Caco-2 (cell line): Measurements from ENCODE around the gene NPAS3. TPM values are rescaled to one million over a fixed set of nuclear protein-coding genes. Genes with fewer than 3 reads are reported as not detected.

Experiments used
- BruUV-seq: library from RNA; stranded (reverse); fragments of 400-500 nt; replicated peaks from 2 replicates; lab custom pipeline; 2021; lab: Mats Ljungman, UMichigan
- CTCF ChIA-PET: fragments of 300-600 bp; sonication (Branson Sonifier 250); formaldehyde crosslinking; loops from one replicate; lab custom pipeline; 2022; ENCODE audit warnings: antibody characterized with exemption; lab: Charles Lee
- POLR2A ChIA-PET: fragments of 300-600 bp; sonication (Branson Sonifier 250); formaldehyde crosslinking; loops from one replicate; lab custom pipeline; 2022; ENCODE audit warnings: antibody characterized with exemption; lab: Charles Lee
- DNase-seq, 2 experiments: peaks; one replicate each; pipeline versions ENCODE4 v3.0.0 to v3.0.0-alpha.2; 2020 to 2022
- H3K27me3 ChIP-seq: replicated peaks from 2 replicates; pipeline ENCODE4 v1.6.0; 2011; ENCODE audit warnings: low read length; ENCODE audit not compliant: control insufficient read depth, insufficient read depth
- H3K36me3 ChIP-seq: 2 replicates; pipeline ENCODE4 v1.5.1; 2011; ENCODE audit warnings: low read length; ENCODE audit not compliant: control insufficient read depth, insufficient read depth
- H3K4me1 ChIP-seq: fragments of 250-450 bp; sonication (Bioruptor Pico); 2 replicates; pipeline ENCODE4 v1.5.1; 2020; ENCODE audit warnings: mild to moderate bottlenecking
- H3K4me3 ChIP-seq: 2 replicates; pipeline ENCODE4 v1.5.1; 2011; ENCODE audit warnings: low read depth, mild to moderate bottlenecking, control low read depth, low read length
- H3K9me3 ChIP-seq: fragments of 250-450 bp; sonication (Bioruptor Pico); 2 replicates; pipeline ENCODE4 v1.5.1; 2020; ENCODE audit warnings: mild to moderate bottlenecking, moderate library complexity
- H3K27ac Mint-ChIP-seq: one replicate; pipeline ENCODE4 v1.8.0; 2022; ENCODE audit warnings: mixed read lengths; ENCODE audit not compliant: unreplicated experiment
- H3K27me3 Mint-ChIP-seq: one replicate; pipeline ENCODE4 v1.8.0; 2022; ENCODE audit warnings: mixed read lengths; ENCODE audit not compliant: insufficient read depth, unreplicated experiment
- H3K36me3 Mint-ChIP-seq: one replicate; pipeline ENCODE4 v1.8.0; 2022; ENCODE audit warnings: mild to moderate bottlenecking, mixed read lengths; ENCODE audit not compliant: insufficient read depth, unreplicated experiment
- H3K4me1 Mint-ChIP-seq: one replicate; pipeline ENCODE4 v1.8.0; 2022; ENCODE audit warnings: low read depth, mixed read lengths; ENCODE audit not compliant: unreplicated experiment
- H3K4me3 Mint-ChIP-seq: one replicate; pipeline ENCODE4 v1.8.0; 2022; ENCODE audit warnings: mild to moderate bottlenecking, moderate library complexity, mixed read lengths; ENCODE audit not compliant: unreplicated experiment
- H3K9me3 Mint-ChIP-seq: one replicate; pipeline ENCODE4 v1.8.0; 2022; ENCODE audit warnings: mixed read lengths; ENCODE audit not compliant: unreplicated experiment
- CTCF ChIP-seq, 2 experiments: fragments of 200-600 bp in 1 of 2; IDR thresholded peaks; 1 replicate in 1 of 2; 2 replicates in 1 of 2; pipeline versions ENCODE4 v1.5.1 to v1.8.0; 2011 to 2022; ENCODE audit warnings: antibody characterized with exemption in 1 of 2, control low read depth in 1 of 2, inconsistent platforms in 1 of 2, low read depth in 1 of 2, low read length in 1 of 2, mild to moderate bottlenecking in 1 of 2, moderate library complexity in 1 of 2; ENCODE audit not compliant: insufficient read depth in 1 of 2, severe bottlenecking in 1 of 2, unreplicated experiment in 1 of 2
- intact Hi-C: fragments of 100-400 bp; cut with micrococcal nuclease; formaldehyde crosslinking; loops from one replicate; pipeline ENCODE4 v1.10.0; 2022; ENCODE audit not compliant: unreplicated experiment
- total RNA-seq: library from RNA; stranded (reverse); gene quantifications from 2 replicates; pipeline ENCODE4 v1.2.3, GENCODE V29; 2022

The NPAS3 gene
- total RNA-seq, 1 experiment from 2014 or later, result not detected

GRCh38 chr14:33836203-33836899 is 897.7 kb downstream of the NPAS3 start:
- DNase-seq, result no peak
- no peak for TF ChIP-seq CTCF (IDR thresholded peaks at IDR 0.05; ENCODE audit: insufficient read depth in 1 of 2, low read depth in 1 of 2, low read length in 1 of 2, severe bottlenecking in 1 of 2, unreplicated experiment in 1 of 2)
- no peaks in the 10 kb centered on the region for H3K27me3 Mint-ChIP-seq
- BruUV-seq, result no TSS peak
- no peak overlapping the region for H3K27ac Mint-ChIP-seq
- H3K4me1 Mint-ChIP-seq, result no peaks in the 10 kb centered on the region
- H3K9me3 Mint-ChIP-seq, result no peaks in the 10 kb centered on the region
- H3K4me3 ChIP-seq, result no peak overlapping the region
- H3K27me3 ChIP-seq, result no peaks in the 10 kb centered on the region
- ChIA-PET POLR2A (no interaction called here), CTCF (no interaction called here)
- H3K9me3 ChIP-seq, result no peaks in the 10 kb centered on the region
- intact Hi-C loops, result no loop called here
- H3K4me1 ChIP-seq, result peaks cover 10% of the 10 kb centered on the region
- H3K36me3 Mint-ChIP-seq, result no peaks in the 10 kb centered on the region
- H3K36me3 ChIP-seq, result no peaks in the 10 kb centered on the region
- H3K4me3 Mint-ChIP-seq, result no peak overlapping the region

GRCh38 chr14:33836900-33837577 is 898.4 kb downstream of the NPAS3 start:
- no peaks in the 10 kb centered on the region for H3K27me3 Mint-ChIP-seq

More at GRCh38 chr14:33836900-33837577, 898.4 kb downstream of the NPAS3 start:
- Mint-ChIP-seq H3K36me3 (no peaks in the 10 kb centered on the region), H3K4me1 (no peaks in the 10 kb centered on the region), H3K9me3 (no peaks in the 10 kb centered on the region), H3K27ac (no peak overlapping the region), H3K4me3 (no peak overlapping the region)
- ChIA-PET POLR2A (no interaction called here), CTCF (interaction anchor here (1.5 to 1.6 kb wide), 2 partner anchors 261 to 486 kb away, joined by 4 to 9 read pairs; no protein-coding TSS in a partner anchor)
- Histone ChIP-seq H3K4me3 (no peak overlapping the region), H3K27me3 (no peaks in the 10 kb centered on the region), H3K4me1 (peaks cover 10% of the 10 kb centered on the region), H3K36me3 (no peaks in the 10 kb centered on the region), H3K9me3 (no peaks in the 10 kb centered on the region)
- DNase-seq, result no peak
- TF ChIP-seq CTCF (IDR thresholded peaks at IDR 0.05; ENCODE audit: insufficient read depth in 1 of 2, low read depth in 1 of 2, low read length in 1 of 2, severe bottlenecking in 1 of 2, unreplicated experiment in 1 of 2), result no peak
- no TSS peak for BruUV-seq
- intact Hi-C loops, result no loop called here
